SK-N-SH (cell line): ENCODE results near the gene RBAK. TPM values are rescaled to one million over a fixed set of nuclear protein-coding genes. Genes with fewer than 3 reads are reported as not detected.
"Not testable (repeated sequence)": the region's sequence is repeated elsewhere in the genome, so short reads cannot be mapped to it uniquely, and the experiment has no call there.

Experiments
- CTCF ChIA-PET: fragments of 300-600, 350-600 bp; formaldehyde crosslinking; extraction: SDS; loops from one replicate; lab custom pipeline; 2021; lab: Yijun Ruan, JAX
- POLR2A ChIA-PET: fragments of 350-600 bp; sonication (Branson Sonifier 250); formaldehyde crosslinking; extraction: SDS; loops from one replicate; lab custom pipeline; 2020; ENCODE audit warnings: antibody characterized with exemption, inconsistent platforms; lab: Yijun Ruan, JAX
- DNase-seq: peaks from one replicate; pipeline ENCODE4 v3.0.0; 2012
- H2AFZ ChIP-seq: fragments of 200-600 bp; sonication (generic); 2 replicates; pipeline ENCODE4 v1.8.1; 2016; ENCODE audit warnings: antibody characterized with exemption, mild to moderate bottlenecking, low read depth
- H3F3A ChIP-seq: fragments of 200-600 bp; sonication (generic); replicated peaks from 2 replicates; pipeline ENCODE3; 2016; ENCODE audit warnings: antibody characterized with exemption, mild to moderate bottlenecking; ENCODE audit not compliant: insufficient read depth
- H3K27ac ChIP-seq, 2 experiments: fragments of 200-500 bp in 1 of 2; fragments of 200-600 bp in 1 of 2; sonication (Bioruptor generic) in 1 of 2; sonication (generic), shearing (Covaris generic) in 1 of 2; 2 replicates each; pipeline versions ENCODE4 v1.5.1 to v1.6.1; 2014 to 2016; ENCODE audit warnings: low read depth in 2 of 2, inconsistent platforms in 1 of 2, low read length in 1 of 2, mild to moderate bottlenecking in 1 of 2, mixed read lengths in 1 of 2
- H3K27me3 ChIP-seq: fragments of 200-600 bp; sonication (generic), shearing (Covaris generic); 2 replicates; pipeline ENCODE4 v1.6.1; 2016; ENCODE audit warnings: mixed run types; ENCODE audit not compliant: insufficient read depth
- H3K36me3 ChIP-seq, 2 experiments: fragments of 200-500 bp in 1 of 2; fragments of 200-600 bp in 1 of 2; sonication (Bioruptor generic) in 1 of 2; sonication (generic) in 1 of 2; replicated peaks in 1 of 2; 2 replicates each; pipeline versions ENCODE3 to v1.5.1; 2014 to 2016; ENCODE audit warnings: low read length in 1 of 2, mild to moderate bottlenecking in 1 of 2; ENCODE audit not compliant: insufficient read depth in 2 of 2, control insufficient read depth in 1 of 2
- H3K4me1 ChIP-seq, 2 experiments: fragments of 200-500 bp in 1 of 2; fragments of 200-600 bp in 1 of 2; sonication (Bioruptor generic) in 1 of 2; sonication (generic), shearing (Covaris generic) in 1 of 2; 2 replicates each; pipeline versions ENCODE4 v1.5.1 to v1.6.1; 2014 to 2016; ENCODE audit warnings: low read depth in 1 of 2, low read length in 1 of 2, mixed run types in 1 of 2; ENCODE audit not compliant: insufficient read depth in 2 of 2, control insufficient read depth in 1 of 2
- H3K4me2 ChIP-seq: fragments of 200-600 bp; sonication (generic), shearing (Covaris generic); 2 replicates; pipeline ENCODE4 v1.6.1; 2017; ENCODE audit warnings: mixed run types
- H3K4me3 ChIP-seq, 2 experiments: fragments of 200-500 bp in 1 of 2; fragments of 200-600 bp in 1 of 2; sonication (Bioruptor generic) in 1 of 2; sonication (generic), shearing (Covaris generic) in 1 of 2; 2 replicates each; pipeline versions ENCODE4 v1.5.1 to v1.8.1; 2014 to 2016; ENCODE audit warnings: low read depth in 2 of 2, inconsistent platforms in 1 of 2, low read length in 1 of 2, mild to moderate bottlenecking in 1 of 2, mixed read lengths in 1 of 2, moderate library complexity in 1 of 2
- H3K79me2 ChIP-seq: fragments of 200-600 bp; sonication (generic); 2 replicates; pipeline ENCODE4 v1.8.1; 2017; ENCODE audit warnings: mild to moderate bottlenecking; ENCODE audit not compliant: insufficient read depth
- H3K9ac ChIP-seq: fragments of 200-600 bp; sonication (generic); 2 replicates; pipeline ENCODE4 v1.6.1; 2017; ENCODE audit warnings: mixed run types
- H3K9me2 ChIP-seq: fragments of 200-600 bp; sonication (generic); 2 replicates; pipeline ENCODE4 v1.6.1; 2017; ENCODE audit warnings: mixed run types
- H3K9me3 ChIP-seq: fragments of 200-600 bp; sonication (generic); 2 replicates; pipeline ENCODE4 v1.6.1; 2017; ENCODE audit warnings: mixed run types, mild to moderate bottlenecking, moderate library complexity
- H4K20me1 ChIP-seq: fragments of 200-600 bp; sonication (generic); 2 replicates; pipeline ENCODE4 v1.6.1; 2017; ENCODE audit warnings: mild to moderate bottlenecking, mixed run types; ENCODE audit not compliant: insufficient read depth
- EP300 ChIP-seq, 2 experiments: IDR thresholded peaks; 2 replicates each; pipeline versions ENCODE4 v1.4.0 to v1.6.1; 2012; ENCODE audit warnings: borderline replicate concordance in 1 of 2, low read depth in 1 of 2, low read length in 1 of 2
- FOXJ3 ChIP-seq: sonication (generic); formaldehyde crosslinking; IDR thresholded peaks from 2 replicates; pipeline ENCODE4 v1.5.1; 2020; ENCODE audit warnings: mild to moderate bottlenecking, missing genetic modification reagents
- RAD21 ChIP-seq: IDR thresholded peaks from 2 replicates; pipeline ENCODE4 v1.6.1; 2012; ENCODE audit warnings: mild to moderate bottlenecking, low read length
- RFX5 ChIP-seq: IDR thresholded peaks from 2 replicates; pipeline ENCODE4 v1.6.1; 2012; ENCODE audit warnings: mild to moderate bottlenecking, improper control_type of control experiment, low read length
- WGBS: methylation state at CpG from one replicate; pipeline ENCODE4 v1.1.6; 2017; ENCODE audit warnings: low lambda C conversion rate; 5-methylcytosine and 5-hydroxymethylcytosine counted together
- polyA plus RNA-seq, 3 experiments: library from polyadenylated mRNA; depleted of rRNA; stranded (reverse); fragments of >200 nt; gene quantifications; 2 replicates each; pipeline ENCODE4 v1.2.3, GENCODE V29; 2012
- TF ChIP-seq, protein P1 (sequence below): fragments of 150-350 bp; IDR thresholded peaks from 2 replicates; pipeline ENCODE4 v1.6.1; 2016; ENCODE audit warnings: mild to moderate bottlenecking, low read depth, low read length
- TF ChIP-seq, protein P2 (sequence below): IDR thresholded peaks from 2 replicates; pipeline ENCODE4 v1.4.0; 2012; ENCODE audit warnings: low read depth, borderline replicate concordance
- TF ChIP-seq, protein P3 (sequence below): IDR thresholded peaks from 2 replicates; pipeline ENCODE4 v1.6.1; 2012; ENCODE audit warnings: mild to moderate bottlenecking, low read depth, low read length, moderate library complexity
- TF ChIP-seq, protein P4 (sequence below): IDR thresholded peaks from 2 replicates; pipeline ENCODE4 v1.4.0; 2012; ENCODE audit warnings: low read depth

Gene RBAK
- polyA plus RNA-seq, 1 of the 3 experiments (the other 2 are of a cell fraction): 2.5 TPM

DNA sequence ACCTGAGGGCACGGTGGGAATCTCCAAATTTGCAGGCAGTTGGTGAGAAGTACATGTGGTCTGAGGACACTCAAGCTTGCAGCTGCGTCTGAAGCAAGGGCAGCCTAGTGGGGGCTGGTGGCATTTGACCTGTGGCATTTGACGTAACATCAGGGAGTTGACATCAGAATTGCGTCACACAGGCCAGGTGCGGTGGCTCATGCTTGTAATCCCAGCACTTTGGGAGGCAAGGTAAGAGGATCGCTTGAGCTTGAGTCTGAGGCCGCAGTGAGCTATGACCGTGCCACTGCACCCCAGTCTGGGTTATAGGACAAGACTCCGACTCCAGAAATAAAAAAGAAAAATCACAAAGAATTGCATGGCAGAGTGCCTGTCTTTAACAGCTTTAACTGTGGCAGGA lies 25.6 kb upstream of the RBAK start:
- H2AFZ ChIP-seq: no peak overlapping the region
- 98% methylated on average over 9 of the region's 9 CpGs for WGBS
- H4K20me1 ChIP-seq: no peaks in the 10 kb centered on the region
- H3K27me3 ChIP-seq: no peaks in the 10 kb centered on the region
- CTCF ChIA-PET: interaction anchor here (1.3 kb wide), 1 partner anchor 46 kb away, joined by 3 read pairs; no protein-coding TSS in a partner anchor
- H3K79me2 ChIP-seq: no peaks in the 10 kb centered on the region
- no peak overlapping the region for H3K4me2 ChIP-seq
- no peaks in the 10 kb centered on the region for H3F3A ChIP-seq
- POLR2A ChIA-PET: no interaction called here
- no peak overlapping the region for H3K27ac ChIP-seq
- H3K9ac ChIP-seq: no peak overlapping the region
- H3K4me3 ChIP-seq: no peak overlapping the region
- H3K4me1 ChIP-seq: no peaks in the 10 kb centered on the region
- H3K36me3 ChIP-seq: peaks cover 2 to 39% of the 10 kb centered on the region in 2 experiments
- TF ChIP-seq, protein P1, sequence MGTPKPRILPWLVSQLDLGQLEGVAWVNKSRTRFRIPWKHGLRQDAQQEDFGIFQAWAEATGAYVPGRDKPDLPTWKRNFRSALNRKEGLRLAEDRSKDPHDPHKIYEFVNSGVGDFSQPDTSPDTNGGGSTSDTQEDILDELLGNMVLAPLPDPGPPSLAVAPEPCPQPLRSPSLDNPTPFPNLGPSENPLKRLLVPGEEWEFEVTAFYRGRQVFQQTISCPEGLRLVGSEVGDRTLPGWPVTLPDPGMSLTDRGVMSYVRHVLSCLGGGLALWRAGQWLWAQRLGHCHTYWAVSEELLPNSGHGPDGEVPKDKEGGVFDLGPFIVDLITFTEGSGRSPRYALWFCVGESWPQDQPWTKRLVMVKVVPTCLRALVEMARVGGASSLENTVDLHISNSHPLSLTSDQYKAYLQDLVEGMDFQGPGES: no peak
- TF ChIP-seq, protein P2, sequence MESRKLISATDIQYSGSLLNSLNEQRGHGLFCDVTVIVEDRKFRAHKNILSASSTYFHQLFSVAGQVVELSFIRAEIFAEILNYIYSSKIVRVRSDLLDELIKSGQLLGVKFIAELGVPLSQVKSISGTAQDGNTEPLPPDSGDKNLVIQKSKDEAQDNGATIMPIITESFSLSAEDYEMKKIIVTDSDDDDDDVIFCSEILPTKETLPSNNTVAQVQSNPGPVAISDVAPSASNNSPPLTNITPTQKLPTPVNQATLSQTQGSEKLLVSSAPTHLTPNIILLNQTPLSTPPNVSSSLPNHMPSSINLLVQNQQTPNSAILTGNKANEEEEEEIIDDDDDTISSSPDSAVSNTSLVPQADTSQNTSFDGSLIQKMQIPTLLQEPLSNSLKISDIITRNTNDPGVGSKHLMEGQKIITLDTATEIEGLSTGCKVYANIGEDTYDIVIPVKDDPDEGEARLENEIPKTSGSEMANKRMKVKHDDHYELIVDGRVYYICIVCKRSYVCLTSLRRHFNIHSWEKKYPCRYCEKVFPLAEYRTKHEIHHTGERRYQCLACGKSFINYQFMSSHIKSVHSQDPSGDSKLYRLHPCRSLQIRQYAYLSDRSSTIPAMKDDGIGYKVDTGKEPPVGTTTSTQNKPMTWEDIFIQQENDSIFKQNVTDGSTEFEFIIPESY: no peak
- TF ChIP-seq RFX5 (no peak), EP300 (IDR thresholded peaks at IDR 0.05; ENCODE audit: borderline replicate concordance in 1 of 2, low read depth in 1 of 2, low read length in 1 of 2) (no peak), RAD21 (no peak), FOXJ3 (no peak)
- TF ChIP-seq, protein P3, sequence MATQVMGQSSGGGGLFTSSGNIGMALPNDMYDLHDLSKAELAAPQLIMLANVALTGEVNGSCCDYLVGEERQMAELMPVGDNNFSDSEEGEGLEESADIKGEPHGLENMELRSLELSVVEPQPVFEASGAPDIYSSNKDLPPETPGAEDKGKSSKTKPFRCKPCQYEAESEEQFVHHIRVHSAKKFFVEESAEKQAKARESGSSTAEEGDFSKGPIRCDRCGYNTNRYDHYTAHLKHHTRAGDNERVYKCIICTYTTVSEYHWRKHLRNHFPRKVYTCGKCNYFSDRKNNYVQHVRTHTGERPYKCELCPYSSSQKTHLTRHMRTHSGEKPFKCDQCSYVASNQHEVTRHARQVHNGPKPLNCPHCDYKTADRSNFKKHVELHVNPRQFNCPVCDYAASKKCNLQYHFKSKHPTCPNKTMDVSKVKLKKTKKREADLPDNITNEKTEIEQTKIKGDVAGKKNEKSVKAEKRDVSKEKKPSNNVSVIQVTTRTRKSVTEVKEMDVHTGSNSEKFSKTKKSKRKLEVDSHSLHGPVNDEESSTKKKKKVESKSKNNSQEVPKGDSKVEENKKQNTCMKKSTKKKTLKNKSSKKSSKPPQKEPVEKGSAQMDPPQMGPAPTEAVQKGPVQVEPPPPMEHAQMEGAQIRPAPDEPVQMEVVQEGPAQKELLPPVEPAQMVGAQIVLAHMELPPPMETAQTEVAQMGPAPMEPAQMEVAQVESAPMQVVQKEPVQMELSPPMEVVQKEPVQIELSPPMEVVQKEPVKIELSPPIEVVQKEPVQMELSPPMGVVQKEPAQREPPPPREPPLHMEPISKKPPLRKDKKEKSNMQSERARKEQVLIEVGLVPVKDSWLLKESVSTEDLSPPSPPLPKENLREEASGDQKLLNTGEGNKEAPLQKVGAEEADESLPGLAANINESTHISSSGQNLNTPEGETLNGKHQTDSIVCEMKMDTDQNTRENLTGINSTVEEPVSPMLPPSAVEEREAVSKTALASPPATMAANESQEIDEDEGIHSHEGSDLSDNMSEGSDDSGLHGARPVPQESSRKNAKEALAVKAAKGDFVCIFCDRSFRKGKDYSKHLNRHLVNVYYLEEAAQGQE: no peak
- TF ChIP-seq, protein P4, sequence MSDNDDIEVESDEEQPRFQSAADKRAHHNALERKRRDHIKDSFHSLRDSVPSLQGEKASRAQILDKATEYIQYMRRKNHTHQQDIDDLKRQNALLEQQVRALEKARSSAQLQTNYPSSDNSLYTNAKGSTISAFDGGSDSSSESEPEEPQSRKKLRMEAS: no peak
- no peaks in the 10 kb centered on the region for H3K9me2 ChIP-seq
- no peak for DNase-seq
- H3K9me3 ChIP-seq: no peaks in the 10 kb centered on the region

DNA sequence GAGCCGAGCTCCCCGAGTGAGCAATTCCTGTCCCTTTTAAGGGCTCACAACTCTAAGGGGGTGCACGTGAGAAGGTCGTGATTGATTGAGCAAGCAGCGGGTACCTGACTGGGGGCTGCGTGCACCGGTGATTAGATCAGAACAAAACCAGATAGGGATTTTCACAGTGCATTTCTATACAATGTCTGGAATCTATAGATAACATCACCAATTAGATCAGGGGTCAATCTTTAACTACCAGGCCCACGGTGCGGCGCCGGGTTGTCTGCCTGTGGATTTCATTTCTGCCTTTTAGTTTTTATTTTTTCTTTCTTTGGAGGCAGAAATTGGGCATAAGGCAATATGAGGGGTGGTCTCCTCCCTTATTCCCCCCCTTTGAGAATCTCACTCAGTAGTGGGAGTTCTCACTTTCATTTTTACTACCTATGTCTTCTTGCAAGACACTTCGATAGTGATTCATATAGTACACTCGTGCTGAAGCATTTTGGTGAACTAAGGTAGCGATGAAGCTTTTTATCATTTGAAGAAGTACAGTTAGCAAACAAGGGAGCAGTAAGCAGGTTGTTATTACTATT lies 24.6 kb upstream of the RBAK start:
- H4K20me1 ChIP-seq, H3K4me3 ChIP-seq, H3K9me2 ChIP-seq, POLR2A ChIA-PET, H3K27ac ChIP-seq, H3K27me3 ChIP-seq, H3K9ac ChIP-seq, DNase-seq, H3K4me2 ChIP-seq, H2AFZ ChIP-seq, H3K79me2 ChIP-seq, H3K4me1 ChIP-seq, H3K9me3 ChIP-seq, H3F3A ChIP-seq: not testable (repeated sequence)
- H3K36me3 ChIP-seq: peaks cover 2 to 39% of the 10 kb centered on the region in 2 experiments
- WGBS: 96% methylated on average over 14 of the region's 14 CpGs
- CTCF ChIA-PET: interaction anchor here (1.3 kb wide), 1 partner anchor 47 kb away, joined by 3 read pairs; no protein-coding TSS in a partner anchor

DNA sequence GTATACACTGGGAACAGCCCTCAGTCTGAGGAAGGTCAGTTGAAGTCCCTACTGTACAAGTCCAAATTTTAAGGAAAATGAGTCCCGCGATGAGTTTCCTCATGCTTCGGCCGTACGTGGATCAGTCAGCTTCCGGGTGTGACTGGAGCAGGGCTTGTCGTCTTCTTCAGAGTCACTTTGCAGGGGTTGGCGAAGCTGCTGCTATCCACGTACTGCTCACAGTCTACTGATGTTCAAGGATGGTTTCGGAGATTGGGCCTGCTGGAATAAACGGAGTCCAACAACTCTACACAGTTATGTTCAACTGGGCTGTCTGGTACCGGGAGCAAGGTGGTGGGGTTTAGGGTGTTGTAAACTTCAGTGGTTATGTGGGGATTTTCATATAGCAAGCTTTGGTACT lies 22.0 kb upstream of the RBAK start:
- H3K9me2 ChIP-seq, H3K9ac ChIP-seq, CTCF ChIA-PET, H3K27me3 ChIP-seq, H3K4me1 ChIP-seq, H3K9me3 ChIP-seq, H3K79me2 ChIP-seq, H3F3A ChIP-seq, H4K20me1 ChIP-seq, H3K4me2 ChIP-seq, DNase-seq, H3K4me3 ChIP-seq, H2AFZ ChIP-seq, H3K27ac ChIP-seq, POLR2A ChIA-PET: not testable (repeated sequence)
- peaks cover 2 to 27% of the 10 kb centered on the region in 2 experiments for H3K36me3 ChIP-seq
- 98% methylated on average over 12 of the region's 12 CpGs for WGBS
